Type B pancreatic cell (in vitro differentiated cells): ENCODE data around the gene ENAH. TPM values are rescaled to one million over a fixed set of nuclear protein-coding genes. Genes with fewer than 3 reads are reported as not detected.
"Not testable (repeated sequence)": the region's sequence is repeated elsewhere in the genome, so short reads cannot be mapped to it uniquely, and the experiment has no call there.

Experiments used
- DNase-seq: peaks from one replicate; pipeline ENCODE4 v3.0.0; 2021; ENCODE audit warnings: mixed read lengths; ENCODE audit not compliant: unreplicated experiment; ENCODE audit errors: extremely low spot score
- H3K27ac Mint-ChIP-seq: 2 replicates; pipeline ENCODE4 v1.8.0; 2021; ENCODE audit warnings: mild to moderate bottlenecking, mixed read lengths
- H3K27me3 Mint-ChIP-seq: 2 replicates; pipeline ENCODE4 v1.8.0; 2021; ENCODE audit warnings: mixed read lengths
- H3K36me3 Mint-ChIP-seq: 2 replicates; pipeline ENCODE4 v1.8.0; 2021; ENCODE audit warnings: mixed read lengths
- H3K4me1 Mint-ChIP-seq: one replicate; pipeline ENCODE4 v1.8.0; 2021; ENCODE audit warnings: mixed read lengths; ENCODE audit not compliant: unreplicated experiment
- H3K4me3 Mint-ChIP-seq: 2 replicates; pipeline ENCODE4 v1.8.0; 2021; ENCODE audit warnings: mild to moderate bottlenecking, mixed read lengths
- H3K9me3 Mint-ChIP-seq: 2 replicates; pipeline ENCODE4 v1.8.0; 2021; ENCODE audit warnings: mixed read lengths
- total RNA-seq: library from RNA; stranded (reverse); gene quantifications from 2 replicates; pipeline ENCODE4 v1.2.1, GENCODE V29; 2021; ENCODE audit warnings: low replicate concordance
- TF ChIP-seq, protein P1 (sequence below): fragments of 200-600 bp; sonication (generic); conservative IDR thresholded peaks from 2 replicates; pipeline ENCODE4 v1.5.0; 2021; ENCODE audit warnings: antibody characterized with exemption, mild to moderate bottlenecking

The ENAH gene
- total RNA-seq, 1 donor from 2014 or later: 133 TPM

DNA sequence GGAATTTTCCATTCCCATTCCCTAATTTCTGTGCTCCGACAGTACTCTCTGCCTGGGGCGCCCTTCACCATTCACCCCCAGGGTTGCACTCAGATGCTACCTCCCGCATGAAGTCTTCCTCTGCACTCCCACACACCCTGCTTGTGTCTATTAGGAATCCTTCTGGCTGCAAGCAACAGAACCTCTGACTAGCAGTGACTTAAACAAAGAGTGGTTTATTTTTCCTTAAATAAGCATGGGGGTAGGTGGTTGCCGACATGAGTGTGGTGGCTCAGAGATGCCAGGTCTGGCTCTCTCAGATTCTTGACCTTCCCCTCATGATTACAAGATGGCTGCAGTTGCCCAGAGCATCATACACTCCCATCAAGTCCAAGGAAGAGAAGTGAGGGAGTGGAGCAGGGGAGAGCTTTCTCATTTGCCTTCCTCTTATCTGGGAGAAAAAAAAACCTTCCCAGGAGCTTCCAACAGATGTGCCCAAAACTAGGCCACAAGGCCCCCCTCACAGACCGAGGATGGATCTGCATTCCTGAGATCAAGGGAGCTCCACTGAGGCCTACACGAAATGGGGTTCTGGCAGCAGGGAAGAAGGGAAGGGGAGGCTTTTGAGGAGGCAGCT is 175.5 kb downstream of the ENAH start:
- DNase-seq: no peak
- Mint-ChIP-seq H3K27me3 (peaks cover 10% of the 10 kb centered on the region), H3K27ac (no peak overlapping the region), H3K9me3 (no peaks in the 10 kb centered on the region), H3K4me1 (peaks cover 16% of the 10 kb centered on the region), H3K4me3 (no peak overlapping the region), H3K36me3 (no peaks in the 10 kb centered on the region)
- TF ChIP-seq, protein P1, sequence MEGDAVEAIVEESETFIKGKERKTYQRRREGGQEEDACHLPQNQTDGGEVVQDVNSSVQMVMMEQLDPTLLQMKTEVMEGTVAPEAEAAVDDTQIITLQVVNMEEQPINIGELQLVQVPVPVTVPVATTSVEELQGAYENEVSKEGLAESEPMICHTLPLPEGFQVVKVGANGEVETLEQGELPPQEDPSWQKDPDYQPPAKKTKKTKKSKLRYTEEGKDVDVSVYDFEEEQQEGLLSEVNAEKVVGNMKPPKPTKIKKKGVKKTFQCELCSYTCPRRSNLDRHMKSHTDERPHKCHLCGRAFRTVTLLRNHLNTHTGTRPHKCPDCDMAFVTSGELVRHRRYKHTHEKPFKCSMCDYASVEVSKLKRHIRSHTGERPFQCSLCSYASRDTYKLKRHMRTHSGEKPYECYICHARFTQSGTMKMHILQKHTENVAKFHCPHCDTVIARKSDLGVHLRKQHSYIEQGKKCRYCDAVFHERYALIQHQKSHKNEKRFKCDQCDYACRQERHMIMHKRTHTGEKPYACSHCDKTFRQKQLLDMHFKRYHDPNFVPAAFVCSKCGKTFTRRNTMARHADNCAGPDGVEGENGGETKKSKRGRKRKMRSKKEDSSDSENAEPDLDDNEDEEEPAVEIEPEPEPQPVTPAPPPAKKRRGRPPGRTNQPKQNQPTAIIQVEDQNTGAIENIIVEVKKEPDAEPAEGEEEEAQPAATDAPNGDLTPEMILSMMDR: no peak

DNA sequence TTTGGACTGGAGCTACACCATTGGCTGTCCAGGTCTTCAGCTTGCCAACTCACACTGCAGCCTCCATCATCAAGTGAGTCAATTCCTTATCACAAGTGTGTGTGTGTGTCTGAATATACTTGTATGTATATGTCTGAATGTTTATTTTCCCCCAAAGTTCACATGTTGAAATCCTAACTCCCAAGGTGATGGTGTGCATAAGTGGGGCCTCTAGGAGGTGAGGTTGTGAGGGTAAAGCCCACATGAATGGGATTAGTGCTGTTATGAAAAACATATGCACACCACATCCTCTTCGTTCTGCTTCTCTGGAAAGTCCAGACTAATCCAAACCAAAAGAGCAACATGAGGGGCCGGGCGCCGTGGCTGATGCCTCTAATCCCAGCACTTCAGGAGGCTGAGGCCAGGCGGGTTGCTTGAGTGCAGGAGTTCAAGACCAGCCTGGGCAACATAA is 176.4 kb downstream of the ENAH start:
- Mint-ChIP-seq H3K27me3 (peaks cover 10% of the 10 kb centered on the region), H3K27ac (no peak overlapping the region), H3K4me1 (peaks cover 16% of the 10 kb centered on the region), H3K36me3 (no peaks in the 10 kb centered on the region), H3K9me3 (no peaks in the 10 kb centered on the region), H3K4me3 (no peak overlapping the region)
- no peak for DNase-seq
- TF ChIP-seq, protein P1: no peak

DNA sequence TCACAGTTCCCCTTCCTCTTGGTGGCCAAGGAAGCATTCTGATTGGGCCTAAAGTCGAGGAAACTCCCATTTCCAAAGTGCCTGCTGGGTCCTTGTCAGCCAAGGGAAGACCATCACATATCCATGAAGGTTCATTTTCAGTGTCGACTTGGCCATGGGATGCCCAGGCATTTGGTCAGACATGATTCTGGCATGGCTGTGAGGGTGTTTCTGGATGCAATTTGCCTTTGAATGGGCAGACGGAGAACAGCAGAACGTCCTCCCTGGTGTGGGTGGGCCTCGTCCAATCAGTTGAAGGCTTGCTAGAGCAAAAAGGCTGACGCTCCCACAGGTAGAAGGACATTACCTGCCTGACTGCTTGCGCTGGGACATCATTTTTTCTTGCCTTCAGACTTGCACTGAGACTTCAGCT is 176.8 kb downstream of the ENAH start:
- Mint-ChIP-seq H3K27me3 (peaks cover 10% of the 10 kb centered on the region), H3K4me1 (peaks cover 13% of the 10 kb centered on the region), H3K4me3 (no peak overlapping the region), H3K36me3 (no peaks in the 10 kb centered on the region), H3K9me3 (no peaks in the 10 kb centered on the region), H3K27ac (no peak overlapping the region)
- DNase-seq: no peak
- TF ChIP-seq, protein P1: no peak

DNA sequence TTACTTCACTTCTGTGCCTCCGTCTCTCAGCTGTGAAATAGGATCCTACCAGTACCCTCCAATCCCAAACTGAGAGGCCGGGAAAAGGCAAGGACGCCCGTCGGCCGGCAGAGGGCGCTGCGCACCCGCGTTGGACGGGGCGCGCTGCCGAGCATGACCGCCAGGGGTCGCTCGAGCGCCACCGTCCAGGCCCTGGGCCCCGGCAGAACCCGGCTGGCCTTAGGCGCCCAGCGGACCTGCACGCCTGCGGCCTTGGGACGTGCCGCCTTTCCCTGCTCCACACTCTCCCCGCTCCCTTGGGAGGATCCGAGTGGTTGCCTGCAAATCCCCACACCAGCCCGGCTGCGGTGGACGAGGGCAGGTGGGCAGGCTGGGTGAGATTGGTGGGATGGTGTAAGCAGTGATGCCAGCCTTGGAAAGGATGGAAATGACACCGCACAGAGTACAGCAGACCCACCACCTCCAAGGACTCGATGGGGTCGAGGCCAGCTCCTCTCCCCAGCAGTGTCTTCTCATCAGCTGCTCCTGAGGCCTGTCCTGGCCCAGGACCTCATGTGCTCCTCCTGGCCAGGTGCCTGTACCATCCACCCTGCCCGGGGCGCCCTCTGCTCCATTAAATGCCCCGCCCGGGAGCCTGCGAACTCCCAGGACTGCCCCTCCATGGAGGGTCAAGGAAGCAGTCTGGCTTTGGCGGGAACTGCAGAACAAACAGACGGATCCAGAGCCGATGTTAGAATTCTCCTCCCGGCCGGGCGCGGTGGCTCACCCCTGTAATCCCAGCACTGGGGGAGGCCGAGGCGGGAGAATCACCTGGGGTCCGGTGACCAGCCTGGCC is 177.7 kb downstream of the ENAH start:
- Mint-ChIP-seq H3K4me3 (no peak overlapping the region), H3K27me3 (peaks cover 7% of the 10 kb centered on the region), H3K9me3 (no peaks in the 10 kb centered on the region), H3K4me1 (peaks cover 8% of the 10 kb centered on the region), H3K27ac (no peak overlapping the region), H3K36me3 (no peaks in the 10 kb centered on the region)
- DNase-seq: peak; percentile 88
- TF ChIP-seq, protein P1: peak; percentile 100

DNA sequence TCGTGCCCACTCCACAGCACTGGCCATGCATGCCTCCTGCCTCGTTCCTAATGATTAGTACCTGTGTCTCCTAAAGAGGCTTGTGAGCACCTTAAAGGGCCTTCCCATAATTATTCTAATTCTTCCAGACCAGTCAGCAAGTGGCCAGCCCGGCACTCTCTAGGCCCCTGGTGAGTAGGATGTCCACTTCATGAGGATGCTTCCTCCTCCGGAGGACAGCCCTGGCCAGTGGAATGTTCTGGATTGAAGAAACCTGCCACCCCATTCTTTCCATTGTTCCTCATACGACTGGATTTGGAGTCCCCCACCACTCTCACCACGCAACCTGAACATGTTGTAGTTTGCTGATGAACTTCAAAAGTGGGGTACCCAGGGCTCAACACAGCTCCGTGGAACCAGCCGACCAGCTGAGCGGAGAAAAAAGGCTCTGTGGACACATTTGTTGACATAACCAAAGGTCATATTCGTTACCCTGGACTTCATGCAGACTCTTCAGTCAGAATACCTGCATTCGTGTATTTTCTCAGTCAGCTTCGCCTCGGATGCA is 178.4 kb downstream of the ENAH start:
- no peak for DNase-seq
- H3K9me3 Mint-ChIP-seq: no peaks in the 10 kb centered on the region
- peaks cover 8% of the 10 kb centered on the region for H3K4me1 Mint-ChIP-seq
- no peaks in the 10 kb centered on the region for H3K36me3 Mint-ChIP-seq
- TF ChIP-seq, protein P1: no peak
- peak overlapping the region; percentile 34 for H3K27ac Mint-ChIP-seq
- H3K4me3 Mint-ChIP-seq: no peak overlapping the region
- H3K27me3 Mint-ChIP-seq: peaks cover 7% of the 10 kb centered on the region

DNA sequence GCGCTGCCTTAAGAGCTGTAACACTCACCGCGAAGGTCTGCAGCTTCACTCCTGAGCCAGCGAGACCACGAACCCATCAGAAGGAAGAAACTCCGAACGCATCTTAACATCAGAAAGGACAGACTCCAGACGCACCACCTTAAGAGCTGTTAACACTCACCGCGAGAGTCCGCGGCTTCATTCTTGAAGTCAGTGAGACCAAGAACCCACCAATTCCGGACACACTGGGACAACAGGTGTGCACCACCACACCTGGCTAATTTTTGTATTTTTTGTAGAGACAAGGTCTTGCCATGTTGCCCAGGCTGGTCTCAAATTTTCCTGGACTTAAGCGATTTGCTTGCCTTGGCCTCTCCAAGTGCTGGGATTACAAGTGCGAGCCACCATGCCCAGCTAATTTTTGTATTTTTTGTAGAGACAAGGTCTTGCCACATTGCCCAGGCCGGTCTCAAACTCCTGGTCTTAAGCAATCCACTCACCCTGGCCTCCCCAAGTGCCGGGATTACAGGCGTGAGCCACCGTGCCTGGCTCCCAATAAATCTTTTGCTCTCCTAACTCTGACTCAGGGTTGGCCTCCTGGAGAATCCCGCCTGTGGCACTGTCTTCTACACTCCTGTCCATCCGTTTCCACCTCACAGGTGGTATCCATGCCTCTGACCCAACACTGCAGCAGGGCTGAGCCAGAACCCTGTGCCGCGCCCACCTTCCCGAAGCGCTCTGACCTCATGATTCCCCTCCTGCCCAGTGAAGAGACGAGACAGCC is 179.1 kb downstream of the ENAH start:
- not testable (repeated sequence) for DNase-seq, H3K9me3 Mint-ChIP-seq, H3K4me1 Mint-ChIP-seq, H3K36me3 Mint-ChIP-seq, H3K27me3 Mint-ChIP-seq, H3K4me3 Mint-ChIP-seq
- H3K27ac Mint-ChIP-seq: peak overlapping the region; percentile 34

DNA sequence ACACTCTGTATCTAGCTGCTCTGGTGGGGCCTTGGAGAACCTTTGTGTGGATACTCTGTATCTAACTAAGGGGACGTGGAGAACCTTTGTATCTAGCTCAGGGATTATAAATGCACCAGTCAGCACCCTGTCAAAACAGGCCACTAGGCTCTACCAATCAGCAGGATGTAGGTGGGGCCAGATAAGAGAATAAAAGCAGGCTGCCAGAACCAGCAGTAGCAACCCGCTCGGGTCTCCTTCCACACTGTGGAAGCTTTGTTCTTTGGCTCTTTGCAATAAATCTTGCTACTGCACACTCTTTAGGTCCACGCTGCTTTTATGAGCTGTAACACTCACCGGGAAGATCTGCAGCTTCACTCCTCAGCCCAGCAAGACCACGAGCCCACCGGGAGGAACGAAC is 179.7 kb downstream of the ENAH start:
- not testable (repeated sequence) for H3K9me3 Mint-ChIP-seq, H3K4me1 Mint-ChIP-seq, H3K27ac Mint-ChIP-seq, H3K4me3 Mint-ChIP-seq, DNase-seq, H3K27me3 Mint-ChIP-seq, H3K36me3 Mint-ChIP-seq
